Measurements from ENCODE around the gene ZNF320. TPM values are rescaled to one million over a fixed set of nuclear protein-coding genes. Genes with fewer than 3 reads are reported as not detected.

ZNF320 gene
- total RNA-seq = 4.2 and 5.4 TPM in 2 replicates

DNA sequence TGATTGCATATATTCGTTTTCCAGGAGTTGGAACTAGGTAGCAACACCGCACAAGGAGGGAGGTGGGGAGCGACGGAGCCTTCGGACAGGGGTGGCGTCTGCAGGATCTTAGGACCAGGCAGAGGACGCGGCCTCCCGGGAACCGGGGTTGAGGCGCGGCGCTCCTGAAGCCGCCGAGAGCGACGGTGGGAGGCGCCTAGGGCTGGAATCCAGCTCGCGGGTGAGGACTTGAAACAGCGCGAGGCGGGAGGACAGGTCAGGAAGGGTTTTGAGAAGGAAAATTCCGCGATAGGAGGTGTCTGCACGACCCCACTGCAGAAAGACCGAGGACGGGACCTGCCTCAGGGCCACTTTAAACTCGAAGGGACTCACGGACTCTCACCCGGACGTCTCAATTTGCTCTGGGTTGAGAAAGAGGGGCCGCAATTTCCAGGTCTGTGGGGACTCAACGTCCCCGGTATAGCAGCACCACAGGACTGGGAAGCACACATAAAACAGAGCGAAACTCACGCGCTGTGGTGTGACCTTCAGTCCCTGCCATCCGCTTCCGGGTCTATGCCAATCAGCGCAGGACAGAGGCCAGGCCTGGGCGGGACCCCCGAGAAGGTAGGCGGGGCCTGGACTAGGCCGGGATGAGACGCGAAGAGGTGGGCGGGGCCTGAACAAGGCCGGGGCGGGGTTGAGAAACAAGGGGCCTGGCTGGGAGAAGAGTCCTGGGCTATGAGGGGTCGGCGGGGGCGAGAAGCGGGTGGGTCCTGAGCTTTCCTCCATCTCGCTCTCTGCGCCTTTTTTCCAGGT, at the start of gene ZNF320:
TSS of gene ZNF320 (minus strand) at position 498 of the 798 bp plus-strand sequence. CDS start 7,380 bp downstream, outside the sequence.

DNA sequence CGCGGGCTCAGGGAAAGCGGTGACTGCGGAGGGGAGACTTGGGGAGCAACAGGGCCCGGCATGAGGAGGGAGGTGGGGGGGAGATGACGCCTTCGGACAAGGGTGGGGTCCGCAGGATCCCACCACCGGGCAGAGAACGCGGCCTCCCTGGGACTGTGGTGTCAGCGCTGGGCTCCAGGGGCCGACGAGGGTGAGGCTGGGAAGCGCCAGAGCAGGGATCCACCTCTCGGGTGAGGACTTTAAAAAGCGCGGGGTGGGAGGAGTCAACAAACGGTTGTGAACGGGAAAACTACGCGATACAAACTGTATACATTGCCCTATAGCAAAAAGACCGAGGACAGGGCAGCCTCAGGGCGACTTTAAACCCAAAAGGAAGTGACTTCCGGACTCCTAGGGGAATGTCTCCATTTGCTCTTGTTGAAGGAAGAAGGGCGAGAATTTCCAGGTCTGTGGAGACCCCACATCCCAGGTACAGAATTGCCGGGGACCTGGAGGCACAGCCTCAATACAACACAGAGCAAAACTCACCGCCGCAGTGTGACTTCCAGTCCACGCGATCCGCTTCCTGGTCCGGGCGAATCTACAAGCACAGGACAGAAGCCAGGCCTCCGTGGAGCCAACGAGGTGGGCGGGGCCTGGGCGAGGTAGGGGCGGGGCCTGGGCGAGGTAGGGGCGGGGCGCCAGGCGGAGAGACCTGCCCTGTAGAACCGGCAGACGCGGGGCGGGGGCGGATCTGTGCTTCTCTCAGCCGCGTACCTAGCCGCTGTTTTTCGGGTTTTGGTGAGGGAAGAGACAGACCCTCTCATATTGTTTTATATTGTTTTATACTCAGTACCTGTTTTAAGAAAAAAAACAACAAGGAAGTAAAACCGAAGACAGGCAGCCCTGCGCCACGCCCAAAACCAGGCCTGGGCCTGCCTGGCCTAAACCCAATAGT, 25.7 kb upstream of the ZNF320 start, which contains the start of gene ZNF888:
TSS of gene ZNF888 (minus strand) at position 588 of the 937 bp plus-strand sequence. CDS start 5,555 bp downstream, outside the sequence.

DNA sequence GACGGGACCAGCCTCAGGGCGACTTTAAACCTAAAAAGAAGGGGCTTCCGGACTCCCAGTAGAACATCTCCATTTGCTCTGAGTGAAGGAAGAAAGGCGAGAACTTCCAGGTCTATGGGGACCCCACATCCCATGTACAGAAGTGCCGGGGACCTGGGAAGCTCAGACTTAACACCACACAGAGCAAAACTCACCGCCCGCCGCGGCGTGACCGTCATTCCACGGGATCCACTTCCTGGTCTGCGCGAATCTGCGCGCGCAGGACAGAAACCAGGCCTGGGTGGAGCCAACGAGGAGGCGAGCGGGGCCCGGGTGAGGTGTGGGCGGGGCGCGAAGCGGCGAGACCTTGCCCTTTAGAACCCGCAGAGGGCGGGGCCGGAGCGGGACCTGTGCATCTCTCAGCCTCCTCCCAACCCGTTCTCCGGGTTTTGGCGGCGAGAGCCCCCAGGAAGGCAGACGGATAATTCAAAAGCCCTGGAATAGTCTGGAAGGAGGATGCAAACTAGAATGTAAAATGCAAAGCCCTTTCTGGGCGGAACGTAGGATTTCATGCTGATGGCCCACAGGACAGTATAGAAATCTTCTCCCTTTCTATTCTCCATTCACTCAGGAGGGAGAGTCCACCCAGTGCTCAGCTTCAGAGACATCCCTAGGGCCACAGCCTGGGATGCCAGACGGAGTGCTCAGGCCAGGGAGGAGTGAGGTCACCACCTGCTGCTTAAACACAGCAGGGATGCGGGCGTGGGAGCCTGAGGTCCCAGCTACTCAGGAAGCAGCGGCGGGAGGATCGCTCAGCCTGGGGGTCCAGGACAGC, 39.9 kb downstream of the ZNF320 start, which contains the start of gene ZNF468:
TSS of gene ZNF468 (minus strand) at position 242 of the 814 bp plus-strand sequence. CDS start 3,347 bp downstream, outside the sequence.

Other genes with a start within 250 kb of the ZNF320 start
- gene ZNF611, start 162.6 kb downstream of the ZNF320 start, total RNA-seq = 6.1 and 11.4 TPM in 2 replicates
- gene ZNF600, start 110.8 kb downstream of the ZNF320 start, total RNA-seq = 2.2 and 3.9 TPM in 2 replicates
- 5.9 and 11.1 TPM in 2 replicates for gene ZNF28, start 76.0 kb downstream of the ZNF320 start, total RNA-seq
- 6.9 and 8.3 TPM in 2 replicates for gene ZNF468, start 40.0 kb downstream of the ZNF320 start, total RNA-seq
- 2.4 and 2.8 TPM in 2 replicates for gene ZNF888, start 25.8 kb upstream of the ZNF320 start, total RNA-seq
- gene ZNF816, start 65.2 kb upstream of the ZNF320 start, total RNA-seq = 2.1 and 5.4 TPM in 2 replicates
- not detected in 2 replicates for gene ERVV-1, start 116.3 kb upstream of the ZNF320 start, total RNA-seq
- gene ERVV-2, start 147.1 kb upstream of the ZNF320 start, total RNA-seq = not detected in 2 replicates
- 18.5 and 20.3 TPM in 2 replicates for gene ZNF160, start 205.8 kb upstream of the ZNF320 start, total RNA-seq
- 4.5 and 9.0 TPM in 2 replicates for gene ZNF415, start 235.3 kb upstream of the ZNF320 start, total RNA-seq

All from cardiac ventricle fibroblast (primary cell).